Head of caudate nucleus (tissue), 42 donors: ENCODE results near the gene ADIRF.
"Not testable (repeated sequence)": the region's sequence is repeated elsewhere in the genome, so short reads cannot be mapped to it uniquely, and the experiment has no call there.

Experiments used
- DNase-seq, 42 donors: peaks; one replicate each; pipeline versions ENCODE4 v3.0.0 to v3.0.0-alpha.2; 2020 to 2021; ENCODE audit warnings: mixed read lengths in 7 of 42
- intact Hi-C: fragments of 100-400 bp; cut with DNase I; formaldehyde crosslinking; loops from one replicate; pipeline ENCODE4 v1.15.0; 2022

ADIRF gene

DNA sequence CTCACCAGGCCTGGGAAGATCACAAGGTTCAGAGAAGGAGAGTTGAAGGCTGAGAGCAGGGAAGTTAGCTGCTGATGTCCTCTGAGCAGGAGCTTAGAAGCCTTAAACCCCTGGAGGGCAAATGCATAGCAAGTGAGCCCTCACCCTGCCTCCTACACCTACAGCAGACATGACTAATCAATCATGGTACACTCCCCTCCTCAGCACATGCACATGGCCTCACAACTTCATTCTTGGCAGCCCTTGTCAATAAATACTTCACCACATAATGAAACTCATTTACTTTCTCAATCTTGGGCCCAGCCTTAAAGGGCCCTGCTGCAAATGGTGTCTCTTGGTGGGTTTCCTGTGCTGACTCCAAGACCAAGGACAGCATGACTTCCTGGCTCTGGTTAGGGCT is 23.8 kb upstream of the ADIRF start:
- peak in 5 of 42 donors; percentile 3 to 21 (median 8) for DNase-seq

GRCh38 chr10:86944907-86945306 is 23.4 kb upstream of the ADIRF start:
- intact Hi-C loops = no loop called here
- DNase-seq = peak in 11 of 42 donors; percentile 4 to 33 (median 6)

More for the DNA sequence above, 23.8 kb upstream of the ADIRF start:
- intact Hi-C loops = no loop called here

DNA sequence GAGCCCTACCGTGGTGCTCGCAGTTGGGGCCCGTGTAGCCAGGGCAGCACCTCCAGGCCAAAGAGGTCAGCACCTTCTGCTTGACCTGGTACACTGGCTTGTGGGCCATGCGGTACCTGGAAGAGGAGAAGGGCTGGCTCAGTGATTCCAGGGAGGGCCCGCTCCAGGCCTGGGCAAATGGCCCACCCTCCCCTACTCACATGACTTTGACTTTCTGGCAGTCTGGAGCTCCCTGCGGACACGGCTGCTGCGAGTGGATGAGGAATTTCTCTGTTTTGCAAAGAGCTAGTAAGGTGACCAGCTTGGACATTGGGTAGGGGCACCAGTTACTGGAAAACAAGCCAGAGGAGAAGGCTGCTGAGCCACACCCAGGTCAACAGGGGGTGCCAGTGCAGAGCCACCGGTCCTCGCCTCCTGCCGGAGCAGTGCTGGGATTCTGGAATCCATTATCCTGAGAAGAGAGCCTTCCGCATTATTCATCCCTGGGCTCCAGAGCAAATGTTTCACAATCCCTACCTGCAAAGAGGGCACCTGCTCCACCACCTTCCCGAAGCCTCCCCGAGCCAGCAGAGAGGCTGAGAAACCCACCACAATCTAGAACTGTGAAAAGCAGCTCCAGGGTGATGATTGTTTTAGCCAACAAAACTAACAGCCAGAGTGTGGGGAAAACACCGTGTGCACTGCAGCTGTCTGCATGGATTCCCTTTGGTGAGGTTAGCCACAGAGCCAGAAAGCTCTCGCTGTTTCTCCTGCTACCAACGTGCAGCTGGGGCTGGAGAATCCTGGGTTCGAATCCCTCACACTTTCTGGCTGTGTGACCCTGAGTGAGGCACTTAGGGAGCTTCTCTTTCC is 22.7 kb upstream of the ADIRF start:
- intact Hi-C loops = no loop called here
- peak in 17 of 42 donors; percentile 15 to 71 (median 35) for DNase-seq

GRCh38 chr10:86946213-86947155 is 21.8 kb upstream of the ADIRF start:
- intact Hi-C loops = no loop called here
- peak in 16 of 42 donors; percentile 12 to 67 (median 34) for DNase-seq

DNA sequence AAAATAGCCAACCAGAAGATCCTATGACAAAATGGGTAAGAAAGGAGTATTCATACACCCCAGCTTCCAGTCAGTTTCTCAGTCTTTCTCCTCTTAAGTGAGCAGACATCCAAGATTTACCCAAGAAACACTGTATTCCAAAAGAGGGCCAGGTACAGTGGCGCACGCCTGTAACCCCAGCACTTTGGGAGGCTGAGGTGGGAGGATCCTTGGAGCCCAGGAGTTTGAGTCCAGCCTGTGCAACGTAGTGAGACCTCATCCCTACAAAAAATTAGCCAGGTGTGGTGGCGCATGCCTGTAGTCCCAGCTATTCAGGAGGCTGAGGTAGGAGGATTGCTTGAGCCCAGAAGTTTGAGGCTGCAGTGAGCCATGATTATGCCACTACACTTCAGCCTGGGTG is 20.5 kb upstream of the ADIRF start:
- intact Hi-C loops = not testable (repeated sequence)
- DNase-seq = peak in 3 of 42 donors; percentile 2 to 12 (median 2)

GRCh38 chr10:86950349-86950748 is 17.9 kb upstream of the ADIRF start:
- DNase-seq = peak in 1 of 42 donors; percentile 0
- intact Hi-C loops = no loop called here

DNA sequence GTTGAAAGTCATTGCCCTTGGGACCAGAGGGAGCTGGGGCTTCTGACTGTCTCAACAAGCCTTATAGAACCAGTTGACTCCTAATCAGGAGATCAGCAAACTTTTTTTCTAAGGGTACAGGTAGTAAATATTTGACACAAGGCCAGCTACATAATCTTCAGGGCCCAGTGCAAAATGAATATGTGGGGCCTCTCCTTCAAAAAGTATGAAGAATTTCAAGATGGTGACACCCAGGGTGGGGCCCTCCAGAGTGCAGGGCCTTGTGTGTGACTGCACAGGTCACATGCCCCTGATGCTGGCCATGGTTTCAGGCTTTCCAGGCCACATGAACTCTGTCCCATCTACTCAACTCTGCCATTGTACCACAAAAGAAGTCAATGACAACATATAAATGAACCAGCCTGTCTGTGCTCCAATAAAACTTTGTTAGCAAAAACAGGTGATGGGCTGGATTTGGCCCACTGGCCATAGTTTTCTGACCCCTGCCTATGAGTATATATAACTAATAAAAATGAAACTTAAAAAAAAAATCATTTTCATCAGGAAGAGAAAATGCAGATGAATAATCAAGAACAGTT is 17.0 kb upstream of the ADIRF start:
- intact Hi-C loops = no loop called here
- DNase-seq = no peak

GRCh38 chr10:86952106-86952505 is 16.2 kb upstream of the ADIRF start:
- intact Hi-C loops = no loop called here
- DNase-seq = no peak

DNA sequence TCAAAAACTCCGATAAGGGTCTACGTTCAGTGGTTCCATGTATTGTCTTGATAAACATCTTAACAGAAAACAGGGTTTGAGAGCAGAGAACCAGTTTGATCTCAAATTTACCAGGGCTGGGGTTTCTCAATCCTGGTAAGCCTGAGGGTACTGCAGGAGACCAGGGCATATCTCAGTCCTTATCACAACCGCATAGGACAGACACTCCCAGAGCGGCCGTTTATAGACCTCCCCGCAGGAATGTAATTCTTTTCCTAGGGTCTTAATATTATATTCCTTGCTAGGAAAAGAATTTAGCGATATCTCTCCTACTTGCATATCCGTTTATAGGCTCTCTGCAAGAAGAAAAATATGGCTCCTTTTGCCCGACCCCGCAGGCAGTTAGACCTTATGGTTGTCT is 15.6 kb upstream of the ADIRF start:
- DNase-seq, intact Hi-C loops: not testable (repeated sequence)

- intact Hi-C loops = no loop called here
- peak in 14 of 42 donors; percentile 23 to 68 (median 42) for DNase-seq
Measured at GRCh38 chr10:86953747-86954680, 14.3 kb upstream of the ADIRF start.

DNA sequence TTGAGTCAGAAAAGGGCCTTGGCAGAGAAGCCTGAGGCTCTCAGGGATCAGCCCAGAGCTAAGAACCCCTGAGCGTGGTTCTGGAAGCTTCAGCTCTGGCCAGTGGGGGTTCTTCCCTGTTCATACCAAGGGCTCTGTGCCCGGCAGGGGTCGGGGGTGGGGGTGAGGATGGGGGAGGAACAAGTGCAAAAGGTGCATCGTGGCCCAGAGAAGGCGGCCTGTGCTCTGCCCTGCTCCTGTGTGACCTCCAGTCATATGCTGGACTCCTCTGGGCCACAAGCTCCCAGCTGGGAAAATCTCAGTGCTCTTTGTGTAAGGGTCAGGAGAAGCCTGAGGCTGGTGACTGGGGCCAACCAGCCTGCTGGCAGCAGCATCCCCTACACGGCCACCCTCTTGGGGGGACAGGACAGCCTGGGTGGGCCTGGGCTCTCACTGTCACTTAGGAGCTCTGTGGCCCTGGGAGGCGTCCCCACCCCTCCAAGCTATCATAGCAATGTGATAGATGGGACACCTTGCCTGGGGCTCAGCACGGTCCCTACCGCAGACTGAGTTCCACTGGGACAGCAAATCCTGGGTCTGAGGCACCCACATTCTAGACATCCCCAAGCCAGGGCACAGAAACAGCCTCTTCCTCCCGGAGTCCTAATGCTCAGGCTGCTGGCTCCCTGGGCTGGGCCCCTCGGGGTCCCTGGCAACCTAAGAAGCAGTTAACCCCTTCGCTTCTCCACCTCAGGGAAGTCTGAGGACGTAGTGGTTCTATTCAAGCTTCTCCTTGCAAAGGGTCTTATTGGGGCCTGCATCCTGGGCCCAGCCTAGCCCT is 13.4 kb upstream of the ADIRF start:
- no peak for DNase-seq
- intact Hi-C loops = no loop called here

DNA sequence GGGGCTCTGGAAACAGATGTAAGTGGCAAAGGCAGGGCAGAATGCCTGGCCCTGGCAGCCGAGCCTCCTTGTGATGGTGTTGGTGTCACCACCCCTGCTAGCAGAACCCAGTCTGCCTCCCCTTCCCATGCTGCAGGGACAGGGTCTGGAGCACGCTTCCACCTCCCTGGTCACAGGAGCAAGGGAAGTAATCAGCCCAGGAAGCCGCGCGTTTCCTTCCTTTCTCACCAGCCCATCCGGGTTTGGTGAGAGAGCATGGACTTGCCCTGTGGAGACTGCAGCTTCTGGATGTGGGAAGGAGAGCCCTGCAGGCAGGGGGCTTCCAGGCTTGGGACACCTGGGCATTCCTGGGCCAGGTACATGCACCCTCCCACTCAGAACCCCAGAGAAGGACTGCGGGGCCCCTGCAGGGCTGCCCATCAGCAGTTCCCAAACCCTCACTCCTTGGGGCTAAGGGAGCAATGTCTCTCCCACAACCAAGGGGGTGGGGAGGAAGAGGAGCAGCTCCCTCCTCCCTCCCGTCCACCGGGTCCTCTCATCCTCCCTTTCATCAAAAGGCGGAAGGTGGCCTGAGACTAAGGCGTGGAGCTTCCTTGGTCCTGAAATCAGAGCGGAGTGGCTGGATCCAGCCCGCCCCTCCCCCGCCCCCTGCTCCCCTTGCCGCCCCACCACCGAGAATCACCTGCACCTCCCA is 12.6 kb upstream of the ADIRF start:
- intact Hi-C loops = no loop called here
- DNase-seq = no peak

DNA sequence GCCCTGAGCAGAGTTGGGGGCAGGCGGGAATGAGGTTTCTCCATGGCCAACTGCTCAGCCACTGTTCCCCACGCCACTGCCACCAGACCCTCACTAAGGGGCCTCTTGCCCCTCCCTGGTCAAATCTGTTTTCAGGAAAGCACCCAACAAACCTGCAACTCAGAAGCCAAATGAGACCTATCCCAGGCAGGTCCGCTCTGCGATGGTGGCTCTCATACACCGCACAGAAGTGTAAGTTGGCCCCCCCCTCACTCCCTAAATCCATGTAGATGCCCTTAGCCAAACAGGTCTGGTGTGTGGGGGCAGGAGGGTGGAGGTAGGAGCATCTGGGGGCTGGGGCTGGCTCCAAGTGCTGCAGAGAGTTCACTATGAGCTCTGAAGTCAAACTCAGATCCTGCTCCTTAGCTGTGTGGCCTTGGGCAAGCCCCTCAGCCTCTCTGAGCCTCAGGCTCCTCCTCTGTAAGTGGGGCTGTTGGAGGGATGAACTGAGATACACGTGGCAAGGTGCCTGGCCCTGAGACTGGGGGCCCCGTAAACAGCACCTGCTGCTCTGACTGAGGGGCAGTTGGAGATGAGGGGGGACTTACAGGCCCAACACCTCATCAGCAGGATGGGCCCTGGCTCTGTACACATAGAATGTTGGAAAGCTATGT is 12.0 kb upstream of the ADIRF start:
- intact Hi-C loops = no loop called here

GRCh38 chr10:86956848-86957448 is 11.3 kb upstream of the ADIRF start:
- no peak for DNase-seq
- intact Hi-C loops = no loop called here

More for the DNA sequence above, 12.0 kb upstream of the ADIRF start:
- no peak for DNase-seq

- intact Hi-C loops = no loop called here
- no peak for DNase-seq
Measured at GRCh38 chr10:86957471-86958115, 10.7 kb upstream of the ADIRF start, which contains the start of gene MMRN2. Gene MMRN2, minus strand, starts transcription at chr10:86957615. Its CDS starts 74 bp downstream, at chr10:86957541.
